GM19372 (cell line): ENCODE data around the gene ZNF442.
A peak's percentile ranks its signal among the peaks of the same experiment; 100 is the strongest.
"Not testable (repeated sequence)": the region's sequence is repeated elsewhere in the genome, so short reads cannot be mapped to it uniquely, and the experiment has no call there.

Experiments
- ATAC-seq: cut with Tn5 transposase; IDR thresholded peaks from one replicate; pipeline ENCODE4 v1.9.1; 2021; ENCODE audit warnings: mild to moderate bottlenecking, low read depth, moderate library complexity; ENCODE audit not compliant: unreplicated experiment

Gene ZNF442

DNA sequence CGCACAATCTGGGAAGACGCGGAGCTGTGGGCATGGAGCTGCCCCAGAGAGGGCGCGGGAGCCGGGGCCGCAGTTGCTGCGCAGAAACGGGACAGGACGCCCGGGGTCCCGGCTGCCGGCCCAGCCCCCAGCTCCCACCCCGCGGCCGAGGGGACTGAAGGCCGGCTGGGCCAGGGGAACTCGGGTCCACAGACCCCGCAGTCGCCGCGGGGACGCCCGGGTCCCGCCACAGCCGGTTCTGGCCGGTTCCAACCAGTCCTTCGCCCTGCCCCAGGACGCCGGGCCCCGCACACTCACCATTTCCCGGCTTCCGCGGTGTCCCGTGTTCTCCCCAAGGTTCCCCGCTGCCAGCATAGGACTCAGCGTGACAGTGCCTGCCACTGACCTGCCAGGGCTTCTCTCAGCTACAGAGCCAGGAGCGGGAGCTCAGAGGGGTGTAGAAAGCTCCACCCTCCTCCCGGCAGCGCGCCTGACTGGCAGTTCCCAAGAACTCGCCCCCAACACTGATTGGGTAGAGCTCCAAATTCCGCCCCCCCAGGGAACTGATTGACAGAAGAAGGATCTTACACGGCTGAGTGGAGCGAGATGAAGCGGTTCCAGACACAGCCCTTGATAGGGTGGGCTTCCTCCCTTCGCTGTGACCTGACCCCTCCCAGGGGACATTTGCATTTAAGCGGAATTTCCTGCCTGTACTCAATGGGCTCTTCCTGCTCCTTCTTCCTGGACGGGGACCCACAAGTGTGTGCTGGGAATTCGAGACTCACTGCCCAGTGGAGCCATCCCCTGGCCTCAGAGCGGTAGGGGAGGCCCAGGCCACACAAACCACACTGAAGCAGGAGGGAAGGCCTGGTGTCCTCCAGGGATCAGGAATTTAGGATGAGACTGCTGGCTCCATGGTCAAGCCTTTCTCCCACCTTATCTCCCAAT lies at the start of gene ZNF442:
ZNF442 (minus strand) TSS at position 448 of the 927 bp plus-strand sequence. CDS start 2,052 bp downstream, outside the sequence.
- peak; percentile 74 for ATAC-seq

DNA sequence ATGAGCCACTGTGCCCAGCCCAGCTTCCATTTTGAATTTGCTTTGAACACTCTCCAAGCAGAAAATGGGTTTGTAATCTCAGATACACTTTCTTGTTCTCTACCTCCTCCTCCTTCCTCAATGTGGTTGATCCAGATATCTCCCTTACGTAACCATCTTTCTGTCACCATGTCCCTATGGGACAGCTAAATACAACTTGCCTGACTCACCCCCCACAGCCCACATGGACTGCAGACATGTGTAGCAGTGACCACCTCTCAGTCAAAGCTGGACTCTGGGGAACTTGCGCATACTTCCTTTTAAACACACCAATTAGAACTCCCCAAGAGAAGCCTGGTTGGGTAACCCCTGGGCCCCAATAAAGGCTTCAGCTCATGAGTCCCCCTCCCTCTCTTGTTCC lies 46.4 kb upstream of the ZNF442 start:
- ATAC-seq = no peak

- peak; percentile 79 for ATAC-seq
Observed at GRCh38 chr19:12400633-12401502, 35.4 kb upstream of the ZNF442 start, which contains the start of gene ZNF799. ZNF799 (minus strand) TSS chr19:12401271; CDS start chr19:12401070, 201 bp downstream.

GRCh38 chr19:12399901-12400632 lies 34.6 kb upstream of the ZNF442 start:
- peak; percentile 41 for ATAC-seq

GRCh38 chr19:12391148-12391547 lies 25.7 kb upstream of the ZNF442 start:
- not testable (repeated sequence) for ATAC-seq

DNA sequence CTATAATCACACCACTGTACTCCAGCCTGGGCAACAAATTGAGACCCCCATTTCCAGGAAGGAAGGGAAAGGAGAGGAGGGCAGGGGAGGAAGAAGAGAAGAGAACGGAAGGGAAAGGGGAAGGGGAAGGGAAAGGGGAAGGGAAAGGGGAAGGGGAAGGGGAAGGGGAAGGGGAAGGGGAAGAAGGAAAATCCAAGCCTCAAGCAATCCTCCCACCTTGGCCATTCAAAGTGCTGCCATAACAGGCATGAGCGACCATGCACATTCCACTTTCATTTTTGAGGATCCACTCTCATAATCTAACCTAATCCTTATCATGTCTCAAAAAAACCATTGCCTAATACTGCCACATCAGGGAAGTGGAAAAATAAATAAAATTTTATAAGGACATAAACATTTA lies 20.9 kb upstream of the ZNF442 start:
- not testable (repeated sequence) for ATAC-seq

GRCh38 chr19:12380444-12380737 lies 14.9 kb upstream of the ZNF442 start:
- ATAC-seq = no peak

DNA sequence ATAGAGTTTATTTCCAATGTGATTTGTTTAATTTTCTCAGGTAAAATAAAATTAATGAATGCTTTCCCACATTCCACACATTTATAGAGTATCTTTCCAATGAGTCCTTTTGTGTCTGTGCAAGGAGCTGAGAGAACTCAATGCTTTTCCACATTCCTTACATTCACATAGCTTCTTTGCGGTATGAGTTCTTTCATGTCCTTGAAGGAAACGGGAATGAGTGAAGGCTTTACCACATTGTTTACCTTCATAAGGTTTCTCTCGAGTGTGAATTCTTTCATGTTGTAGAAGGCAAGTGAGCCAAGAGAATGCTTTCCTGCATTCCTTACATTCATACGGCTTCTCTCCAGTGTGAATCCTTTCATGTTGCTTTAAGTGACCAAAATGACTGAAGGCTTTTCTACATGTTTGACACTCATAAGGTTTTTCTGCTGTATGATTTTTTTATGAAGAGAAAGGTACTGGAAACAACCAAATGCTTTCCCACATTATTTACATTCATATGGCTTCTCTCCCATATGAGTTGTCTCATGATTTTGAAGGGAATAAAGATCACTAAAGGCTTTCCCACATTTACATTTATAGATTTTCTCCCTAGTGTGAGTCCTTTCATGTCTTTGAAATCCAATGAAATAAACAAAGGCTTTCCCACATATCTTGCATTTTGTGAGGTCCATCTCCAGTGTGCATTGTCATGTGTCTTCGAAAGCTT lies 14.4 kb upstream of the ZNF442 start:
- ATAC-seq = no peak

- ATAC-seq = no peak
Observed at GRCh38 chr19:12374026-12374425, 8.5 kb upstream of the ZNF442 start.

- no peak for ATAC-seq
Observed at GRCh38 chr19:12364391-12365235, 870 bp downstream of the ZNF442 start.

DNA sequence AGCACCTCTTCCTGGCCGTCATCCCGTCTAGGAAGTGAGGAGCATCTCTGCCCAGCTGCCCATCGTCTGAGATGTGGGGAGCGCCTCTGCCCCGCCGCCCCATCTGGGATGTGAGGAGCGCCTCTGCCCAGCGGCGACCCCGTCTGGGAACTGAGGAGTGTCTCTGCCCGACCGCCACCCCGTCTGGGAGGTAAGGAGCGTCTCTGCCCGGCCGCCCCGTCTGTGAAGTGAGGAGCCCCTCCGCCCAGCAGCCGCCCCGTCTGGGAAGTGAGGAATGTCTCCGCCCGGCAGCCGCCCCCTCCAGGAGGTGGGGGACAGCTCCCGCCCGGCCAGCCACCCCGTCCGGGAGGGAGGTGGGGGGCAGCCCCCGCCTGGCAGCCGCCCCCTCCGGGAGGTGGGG lies 3.2 kb downstream of the ZNF442 start:
- ATAC-seq = not testable (repeated sequence)

- no peak for ATAC-seq
Observed at GRCh38 chr19:12353375-12353774, 12.1 kb downstream of the ZNF442 start.

GRCh38 chr19:12350890-12351197 lies 14.6 kb downstream of the ZNF442 start:
- no peak for ATAC-seq

- ATAC-seq = no peak
Observed at GRCh38 chr19:12350185-12350889, 15.1 kb downstream of the ZNF442 start.

DNA sequence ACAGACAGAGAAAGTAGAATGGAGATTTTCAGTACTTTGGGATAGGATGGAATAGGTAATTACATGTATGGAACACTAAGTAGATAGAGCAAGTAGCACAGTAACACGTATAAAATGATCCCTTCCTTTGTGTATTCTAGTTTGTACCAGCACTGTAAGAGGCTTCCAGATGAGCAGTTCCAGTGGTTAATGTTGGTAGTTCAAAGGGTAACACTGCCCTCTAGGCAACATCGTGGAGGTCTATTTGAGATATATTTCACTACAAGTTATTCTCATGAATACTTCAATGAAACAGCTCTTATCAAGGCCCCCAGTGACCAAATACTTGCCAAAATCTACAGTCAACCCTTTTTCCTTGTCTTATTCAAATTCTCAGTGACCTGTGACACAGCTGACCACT lies 18.6 kb downstream of the ZNF442 start:
- ATAC-seq = no peak

DNA sequence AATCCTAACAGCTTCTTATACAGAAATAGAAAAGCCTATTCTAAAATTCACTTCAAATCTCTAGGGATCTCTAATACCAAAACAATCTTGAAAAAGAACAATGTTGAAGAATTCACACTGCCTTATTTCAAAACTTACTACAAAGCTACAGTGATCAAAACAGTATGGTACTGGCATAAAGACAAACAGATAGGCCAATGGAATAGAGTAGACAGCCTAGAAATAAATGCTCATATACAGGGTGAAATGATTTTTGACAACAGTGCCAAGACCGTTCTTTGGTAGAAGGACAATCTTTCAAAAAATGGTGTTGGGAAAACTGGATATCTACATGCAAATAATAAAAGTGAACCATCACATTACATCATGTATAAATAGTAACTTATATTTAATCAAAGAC lies 20.3 kb downstream of the ZNF442 start:
- ATAC-seq = no peak

DNA sequence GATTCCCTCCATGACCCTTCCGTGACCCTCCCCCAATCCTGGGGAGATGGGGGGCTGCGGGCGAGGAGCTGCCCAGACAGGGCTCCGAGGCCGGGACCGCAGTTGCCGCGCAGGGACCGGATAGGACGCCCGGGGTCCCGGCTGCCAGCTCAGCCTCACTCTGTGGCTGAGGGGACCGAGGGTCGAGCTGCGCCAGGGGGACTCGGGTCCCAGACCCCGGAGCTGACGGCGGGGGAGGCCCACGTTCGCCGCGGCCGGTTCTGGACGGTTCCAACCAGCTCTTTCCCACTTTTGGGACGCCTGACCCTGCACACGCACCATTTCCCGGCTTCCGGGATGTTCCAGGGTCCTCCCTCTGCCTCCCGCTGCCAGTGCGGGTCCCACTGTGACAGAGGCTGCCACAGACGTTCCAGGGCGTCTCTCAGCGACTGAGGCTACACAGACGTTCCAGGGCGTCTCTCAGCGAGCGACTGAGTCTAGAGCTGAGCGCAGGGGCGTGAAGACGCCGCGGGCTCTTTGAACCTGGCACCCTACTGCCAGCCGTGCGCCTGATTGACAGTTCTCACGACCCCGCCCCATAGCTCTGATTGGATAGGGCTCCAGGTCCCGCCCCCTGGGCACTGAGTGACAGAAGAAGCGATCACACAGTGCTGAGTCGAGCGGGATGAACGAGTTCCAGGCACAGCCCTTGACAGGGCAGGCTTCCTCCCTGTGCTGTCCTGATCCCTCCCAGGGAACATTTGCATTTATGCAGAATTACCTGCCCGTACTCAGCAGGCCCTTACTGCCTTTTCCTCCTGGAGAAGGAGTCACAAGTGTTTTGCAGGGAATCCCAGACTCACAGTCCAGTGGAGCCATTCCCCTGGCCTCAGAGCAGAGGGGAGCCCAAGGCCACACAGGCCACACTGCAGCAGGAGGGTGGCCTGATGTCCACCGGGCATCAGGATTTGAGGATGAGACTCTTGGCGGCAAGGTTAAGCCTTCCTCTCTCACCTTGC lies 32.0 kb downstream of the ZNF442 start, which contains the start of gene ZNF563:
ZNF563 (minus strand) TSS at position 472 of the 998 bp plus-strand sequence; CDS start at position 321, 151 bp downstream.
- peak; percentile 82 for ATAC-seq
